G401 (cell line): ENCODE data around the gene CDK5RAP2. TPM values are rescaled to one million over a fixed set of nuclear protein-coding genes. Genes with fewer than 3 reads are reported as not detected.

Experiments used
- DNase-seq: peaks from one replicate; pipeline ENCODE4 v3.0.0-alpha.2; 2015; ENCODE audit warnings: low spot score
- in situ Hi-C: cut with HindIII; loops from 2 replicates; pipeline ENCODE4 v1.10.0; 2016; ENCODE audit warnings: low sequenced_read_pairs, mixed read lengths
- total RNA-seq: library from RNA; depleted of rRNA; stranded (reverse); fragments of >200 nt; shearing (Covaris generic); gene quantifications from 2 replicates; pipeline ENCODE4 v1.2.3, GENCODE V29; 2014

Gene CDK5RAP2
- total RNA-seq, 1 experiment from 2014 or later = 54.8 TPM

DNA sequence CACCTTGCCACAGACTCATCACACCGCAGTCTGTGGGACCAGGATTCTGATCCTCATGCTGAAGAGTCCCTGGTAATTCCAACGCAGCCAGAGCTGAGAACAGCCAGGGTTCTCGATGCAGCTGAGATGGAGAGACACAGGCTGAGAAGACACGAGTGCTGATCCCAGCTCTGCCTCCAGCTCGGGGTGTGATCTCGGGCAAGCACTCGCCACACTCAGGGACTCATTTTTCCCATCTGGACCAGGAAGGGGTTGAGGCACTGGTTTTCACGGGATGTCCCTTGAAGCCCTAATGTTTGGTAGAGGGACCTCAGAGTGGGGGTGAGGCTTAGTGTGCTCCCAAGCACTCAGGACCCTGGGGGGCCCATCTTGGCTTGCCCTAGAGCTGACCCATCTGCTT lies 200.4 kb downstream of the CDK5RAP2 start:
- in situ Hi-C loops = no loop called here
- no peak for DNase-seq

DNA sequence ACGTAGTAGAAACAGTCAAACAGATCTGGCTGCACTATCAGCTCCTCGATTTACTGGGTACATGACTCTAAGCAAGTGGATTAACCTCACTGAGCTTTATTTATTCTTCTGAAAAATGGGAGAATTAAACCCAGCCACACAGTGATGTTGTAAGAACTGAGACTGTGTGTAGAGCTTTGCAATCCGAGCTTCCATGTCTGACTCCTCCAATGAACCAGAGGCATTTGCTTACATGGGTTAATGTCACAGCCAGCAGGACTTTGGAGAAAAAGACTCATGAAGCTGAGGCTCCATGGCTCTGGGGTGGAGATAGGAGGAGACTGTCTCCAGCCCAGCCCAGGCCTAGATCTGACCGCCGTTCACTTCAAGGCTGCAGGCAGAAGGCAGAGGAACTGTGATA lies 201.3 kb downstream of the CDK5RAP2 start:
- in situ Hi-C loops = no loop called here

DNA sequence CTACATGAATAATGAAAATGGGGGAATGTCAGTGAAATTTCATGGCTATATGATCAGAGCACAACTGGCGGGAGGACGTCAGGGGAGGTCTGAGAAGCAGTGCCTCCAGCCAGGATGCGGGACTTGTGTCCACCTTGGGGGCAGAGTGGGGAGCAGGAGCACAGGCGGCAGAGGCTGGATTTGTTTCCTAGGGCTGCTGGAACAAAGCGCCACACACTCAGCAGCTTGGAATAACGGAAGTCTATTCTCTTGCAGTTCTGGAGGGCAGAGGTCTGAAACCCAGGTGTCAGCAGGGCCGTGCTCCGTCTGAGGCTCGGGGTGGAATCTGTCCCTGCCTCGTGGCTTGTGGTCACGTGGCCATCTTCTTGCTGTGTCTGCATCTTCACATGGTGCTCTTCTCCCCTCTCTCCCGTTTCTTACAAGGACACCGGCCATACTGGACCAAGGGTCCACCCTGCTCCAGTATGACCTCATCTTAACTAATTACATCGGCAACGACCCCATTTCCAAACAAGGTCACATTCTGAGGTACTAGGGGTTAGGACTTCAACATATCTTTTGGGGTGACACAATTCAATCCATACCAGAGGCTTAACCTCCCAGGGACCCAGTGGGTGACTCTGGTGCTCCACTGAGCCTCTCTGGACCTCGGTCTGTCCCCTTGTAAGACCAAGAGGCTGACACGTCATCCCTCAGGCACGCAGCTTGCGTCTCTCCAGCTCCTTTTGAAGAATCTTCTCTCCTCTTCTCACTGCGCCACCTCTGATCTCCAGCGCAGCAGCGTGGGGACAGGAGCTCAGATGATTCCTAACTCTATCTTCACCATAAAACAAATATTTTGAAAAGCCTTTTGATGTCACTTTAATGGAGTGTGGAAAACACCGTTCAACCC lies 202.5 kb downstream of the CDK5RAP2 start:
- no peak for DNase-seq
- in situ Hi-C loops = no loop called here

More for the DNA sequence above, 201.3 kb downstream of the CDK5RAP2 start:
- no peak for DNase-seq

DNA sequence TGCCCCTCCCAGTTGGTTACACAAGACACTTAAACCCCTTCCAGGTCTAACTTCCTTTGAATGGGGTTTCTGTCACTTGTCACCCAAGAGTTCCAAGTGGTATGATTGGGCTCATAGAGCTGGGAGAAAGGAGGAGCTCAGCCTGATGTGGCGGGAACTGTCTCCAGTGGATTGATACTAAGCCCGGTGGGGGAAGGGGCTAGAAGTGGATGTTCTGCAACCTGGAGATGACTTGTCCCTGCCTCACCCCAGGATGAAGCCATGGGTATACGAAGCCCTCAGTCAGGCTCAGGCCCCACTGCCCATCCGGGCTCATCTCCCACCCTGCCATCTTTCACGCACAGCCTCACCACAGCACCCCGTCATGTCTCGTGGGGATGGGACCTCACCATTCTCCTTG lies 203.9 kb downstream of the CDK5RAP2 start:
- no peak for DNase-seq
- in situ Hi-C loops = no loop called here

DNA sequence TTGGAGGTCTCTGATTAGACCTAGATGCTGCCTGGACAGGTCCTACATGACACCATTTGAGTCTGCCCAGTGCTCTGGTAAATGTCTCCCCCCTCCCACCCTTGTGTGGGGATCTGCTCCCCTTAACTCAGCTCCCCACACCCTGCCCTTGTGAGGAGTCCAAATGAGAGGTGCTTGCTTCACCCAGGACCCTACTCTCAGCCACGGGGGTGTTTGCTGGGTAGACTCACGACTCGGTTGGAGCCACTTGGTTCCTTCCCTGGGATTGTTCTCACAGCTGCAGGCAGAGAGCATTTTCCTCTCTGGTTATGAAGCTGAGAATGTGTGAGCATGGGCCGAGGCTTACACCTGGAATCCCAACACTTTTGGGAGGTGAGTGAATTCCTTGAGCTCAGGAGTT lies 204.7 kb downstream of the CDK5RAP2 start:
- no peak for DNase-seq
- in situ Hi-C loops = no loop called here

DNA sequence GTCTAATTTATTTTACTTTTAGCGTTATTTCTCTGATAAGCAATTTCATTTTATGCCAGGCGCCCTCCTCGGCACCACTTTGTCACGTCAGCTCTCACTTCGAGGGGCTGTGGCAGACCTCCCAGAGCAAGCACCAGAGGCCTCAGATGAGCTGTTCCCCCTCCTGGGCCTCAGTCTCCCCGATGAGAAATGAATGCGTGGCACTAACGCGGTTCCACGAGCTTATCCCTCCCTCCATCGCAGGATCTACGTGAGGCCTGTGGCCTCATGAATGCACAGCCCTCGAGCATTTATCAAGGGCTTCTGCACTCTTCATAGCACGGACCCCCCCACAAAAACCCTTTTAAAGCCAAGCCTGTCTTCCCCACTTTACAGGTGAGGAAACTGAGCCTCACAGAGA lies 205.2 kb downstream of the CDK5RAP2 start:
- in situ Hi-C loops = no loop called here
- DNase-seq = no peak

DNA sequence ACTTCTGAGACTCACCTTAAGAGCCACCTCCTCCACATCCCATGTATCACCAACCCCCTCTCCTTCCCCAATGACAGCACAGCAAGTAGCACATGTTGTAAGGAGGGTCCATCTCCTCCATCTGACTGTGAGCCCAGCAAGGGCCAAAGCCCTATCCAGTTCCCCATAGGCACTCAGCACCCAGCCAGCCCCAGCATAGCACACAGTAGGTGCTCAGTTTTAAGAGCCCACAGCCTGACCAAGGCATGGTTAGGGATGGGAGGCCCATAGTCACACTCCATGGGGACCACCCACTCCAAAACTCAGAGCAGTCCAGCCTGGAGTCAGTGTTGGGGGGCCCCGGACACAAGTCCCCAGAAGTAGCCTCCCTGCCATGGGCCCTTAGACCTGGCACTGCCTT lies 205.7 kb downstream of the CDK5RAP2 start:
- in situ Hi-C loops = no loop called here
- DNase-seq = no peak

DNA sequence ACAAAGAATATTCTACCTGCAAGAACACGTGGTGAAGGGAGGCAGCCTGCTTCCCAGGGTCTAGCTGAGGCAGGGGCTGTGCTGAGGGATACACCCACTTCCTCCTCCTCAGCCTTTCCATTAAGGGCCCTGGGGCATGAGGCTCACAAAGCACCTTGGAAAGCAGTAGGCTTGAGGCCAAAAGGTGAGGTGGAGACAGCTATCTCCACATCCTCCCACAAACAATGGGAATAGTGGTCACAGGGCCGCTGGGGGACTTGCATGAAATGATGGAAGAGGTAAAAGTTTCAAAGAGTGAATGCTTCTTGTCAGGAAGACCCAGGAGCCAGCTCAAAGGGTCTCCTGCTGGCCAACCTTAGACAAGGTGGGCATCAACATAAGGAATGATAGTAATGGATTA lies 207.9 kb downstream of the CDK5RAP2 start:
- DNase-seq = no peak
- in situ Hi-C loops = no loop called here

DNA sequence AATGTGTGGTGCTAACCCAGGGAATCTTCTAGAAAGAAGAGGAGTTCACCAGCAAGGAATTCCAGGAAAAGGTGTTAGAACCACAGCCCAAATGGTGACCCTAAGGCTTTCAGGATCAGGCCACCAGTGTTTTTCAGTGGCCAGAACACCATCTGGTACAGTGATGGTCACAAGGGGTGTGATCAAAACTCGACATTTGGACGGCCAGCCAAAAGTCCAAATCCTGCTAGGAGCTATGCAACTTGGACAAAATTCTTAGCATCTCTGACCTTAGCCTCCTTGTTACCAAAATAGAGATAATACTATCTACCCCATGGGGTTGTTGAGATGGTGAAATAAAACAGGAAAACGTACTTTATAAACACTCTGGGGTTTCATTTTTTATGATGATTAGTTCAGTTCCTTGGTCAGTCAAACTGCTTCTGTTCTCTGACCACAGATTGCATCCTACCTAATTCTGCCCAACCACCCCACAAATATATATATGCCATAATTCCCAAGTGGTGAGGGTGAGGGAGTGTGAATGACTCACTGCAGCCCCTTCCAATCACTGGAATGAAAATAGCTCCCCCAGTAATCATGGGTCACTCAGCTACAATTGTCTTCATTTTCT lies 210.3 kb downstream of the CDK5RAP2 start:
- in situ Hi-C loops = no loop called here
- DNase-seq = no peak

DNA sequence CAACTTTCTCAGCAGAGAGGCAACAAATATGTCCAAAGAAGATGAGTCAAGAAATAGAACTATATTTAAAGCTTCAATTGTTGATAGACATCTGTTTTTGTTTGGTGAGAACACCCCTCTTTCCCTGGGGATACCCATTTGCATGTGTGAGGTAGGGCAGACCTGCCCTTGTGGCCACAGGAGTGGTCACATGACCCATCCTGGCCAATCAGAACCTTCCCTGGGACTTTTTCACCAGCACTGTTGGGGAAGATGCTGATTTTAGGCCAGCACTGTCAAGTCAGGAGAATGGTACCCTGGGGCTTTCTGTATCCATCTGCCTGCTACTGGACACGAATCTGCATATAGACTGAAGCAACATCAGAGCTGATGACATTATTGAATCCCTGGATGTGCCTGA lies 211.2 kb downstream of the CDK5RAP2 start:
- in situ Hi-C loops = no loop called here
- DNase-seq = no peak

DNA sequence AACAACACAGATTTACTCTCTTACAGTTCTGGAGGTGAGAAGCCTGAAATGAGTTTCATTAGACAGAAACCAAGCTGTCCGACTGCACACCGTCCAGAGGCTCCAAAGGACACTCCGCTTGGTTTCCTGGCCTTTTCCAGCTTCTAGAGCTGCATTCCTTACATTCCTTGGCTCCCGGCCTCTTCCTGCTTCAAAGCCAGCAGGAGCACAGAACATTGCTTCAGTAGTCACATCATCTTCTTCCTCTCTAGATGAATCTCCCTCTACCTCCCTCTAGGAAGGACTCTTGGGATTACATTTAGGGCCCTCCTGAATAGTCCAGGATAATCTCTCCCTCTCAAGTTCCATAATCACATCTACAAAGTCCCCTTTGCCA lies 213.3 kb downstream of the CDK5RAP2 start:
- peak; percentile 44 for DNase-seq
- in situ Hi-C loops = no loop called here

DNA sequence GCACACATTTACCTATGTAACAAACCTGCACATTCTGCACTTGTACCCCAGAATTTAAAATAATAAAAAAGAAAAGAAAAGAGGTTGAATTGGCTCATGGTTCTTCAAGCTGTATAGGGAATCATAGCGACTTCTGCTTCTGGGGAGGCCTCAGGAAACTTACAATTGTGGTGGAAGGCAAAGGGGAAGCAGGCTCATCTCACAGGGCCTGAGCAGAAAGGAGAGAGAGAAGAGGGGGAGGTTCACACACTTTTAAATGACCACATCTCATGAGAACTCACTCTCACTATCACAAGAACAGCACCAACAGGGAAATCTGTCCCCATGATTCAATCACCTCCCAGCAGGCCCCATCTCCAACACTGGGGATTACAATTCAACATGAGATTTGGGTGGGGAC lies 214.6 kb downstream of the CDK5RAP2 start:
- in situ Hi-C loops = no loop called here
- DNase-seq = no peak

DNA sequence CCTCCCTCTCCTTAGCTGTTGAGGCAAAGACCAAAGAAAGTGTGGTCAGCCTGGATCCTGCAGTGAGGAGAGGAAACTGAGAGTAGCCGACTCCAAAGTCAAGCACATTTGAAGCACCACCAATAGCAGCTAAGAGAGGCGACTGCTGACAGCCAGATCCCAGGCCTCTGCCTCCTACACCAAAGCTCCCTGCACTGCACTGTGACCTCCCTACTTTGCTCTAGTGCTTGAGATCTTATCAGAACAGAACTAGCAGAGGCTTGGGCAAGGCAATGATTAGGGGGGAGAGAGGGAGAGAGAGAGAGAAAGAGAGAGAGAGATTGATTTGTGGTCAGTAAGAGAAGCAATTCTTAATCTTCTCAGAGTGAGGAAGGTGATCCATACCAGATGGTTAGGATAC lies 216.3 kb downstream of the CDK5RAP2 start:
- no peak for DNase-seq
- in situ Hi-C loops = no loop called here

DNA sequence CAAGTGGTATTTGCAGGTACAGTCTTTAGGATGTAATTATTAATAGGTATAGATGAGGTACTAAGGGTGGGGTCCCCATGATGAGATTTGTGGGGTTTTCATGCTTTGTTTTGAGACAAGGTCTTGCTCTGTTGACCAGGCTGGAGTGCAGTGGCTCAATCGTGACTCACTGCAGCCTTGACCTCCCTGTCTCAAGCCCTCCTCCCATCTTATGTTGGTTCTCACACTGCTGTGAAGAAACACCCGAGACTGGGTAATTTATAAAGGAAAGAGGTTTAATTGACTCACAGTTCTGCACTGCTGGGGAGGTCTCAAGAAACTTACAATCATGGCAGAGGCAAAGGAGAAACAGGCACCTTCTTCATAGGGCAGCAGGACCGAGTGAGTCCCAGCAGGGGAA lies 217.5 kb downstream of the CDK5RAP2 start:
- in situ Hi-C loops = no loop called here

DNA sequence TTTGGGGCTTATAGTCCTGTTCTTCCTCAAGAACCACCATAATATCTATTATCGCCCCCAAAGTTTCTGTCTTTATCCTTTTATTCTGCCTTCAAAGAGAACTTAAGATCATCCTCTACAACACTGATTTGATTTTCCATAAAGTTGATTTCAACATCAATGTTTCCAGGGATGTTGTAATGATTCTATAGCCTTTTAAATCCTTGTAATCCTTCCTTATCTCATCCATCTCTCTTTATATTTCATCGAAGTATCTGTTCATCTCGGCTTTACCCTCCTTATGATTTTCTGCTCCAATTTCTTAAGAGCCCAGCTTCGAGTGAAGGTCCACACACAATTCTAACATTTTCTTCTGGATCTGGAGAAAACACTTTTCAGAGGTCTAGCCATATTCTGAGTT lies 218.4 kb downstream of the CDK5RAP2 start:
- in situ Hi-C loops = no loop called here

More for the DNA sequence above, 217.5 kb downstream of the CDK5RAP2 start:
- no peak for DNase-seq

DNA sequence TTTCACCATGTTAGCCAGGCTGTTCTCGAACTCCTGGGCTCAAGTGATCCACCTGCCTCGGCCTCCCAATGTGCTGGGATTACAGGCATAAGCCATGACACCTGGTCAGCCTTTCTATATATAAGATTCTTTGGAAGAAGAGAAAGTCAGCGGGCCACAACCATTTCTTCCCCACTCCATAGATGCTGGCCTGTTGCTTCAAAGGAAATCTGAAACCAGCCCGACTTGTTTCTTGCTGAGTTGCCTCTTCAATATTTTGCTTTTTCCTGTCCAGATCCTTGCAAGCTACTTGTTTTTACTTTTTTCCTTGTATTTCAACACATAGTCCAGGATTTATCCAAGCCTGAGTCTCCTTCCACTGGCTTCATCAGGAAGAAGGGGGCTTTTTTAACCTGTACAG lies 219.5 kb downstream of the CDK5RAP2 start:
- in situ Hi-C loops = no loop called here
- no peak for DNase-seq

More for the DNA sequence above, 218.4 kb downstream of the CDK5RAP2 start:
- DNase-seq = no peak

DNA sequence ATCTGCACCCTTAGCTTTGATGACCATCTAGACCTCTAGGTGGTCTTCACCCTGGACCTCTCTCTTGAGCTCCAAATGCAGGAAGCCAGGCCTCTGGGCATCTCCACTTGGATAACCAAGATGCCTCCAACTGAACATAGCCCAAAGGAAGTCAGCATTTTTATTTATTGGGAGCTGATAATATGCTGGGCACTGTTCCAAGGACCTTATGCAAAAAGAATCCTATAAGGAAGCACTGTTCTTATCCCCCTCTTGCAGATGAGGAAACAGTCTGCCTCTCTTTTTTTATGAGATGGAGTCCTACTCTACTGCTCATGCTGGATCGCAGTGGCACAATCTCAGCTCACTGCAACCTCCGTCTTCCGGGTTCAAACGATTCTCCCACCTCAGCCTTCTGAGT lies 219.9 kb downstream of the CDK5RAP2 start:
- in situ Hi-C loops = no loop called here

DNA sequence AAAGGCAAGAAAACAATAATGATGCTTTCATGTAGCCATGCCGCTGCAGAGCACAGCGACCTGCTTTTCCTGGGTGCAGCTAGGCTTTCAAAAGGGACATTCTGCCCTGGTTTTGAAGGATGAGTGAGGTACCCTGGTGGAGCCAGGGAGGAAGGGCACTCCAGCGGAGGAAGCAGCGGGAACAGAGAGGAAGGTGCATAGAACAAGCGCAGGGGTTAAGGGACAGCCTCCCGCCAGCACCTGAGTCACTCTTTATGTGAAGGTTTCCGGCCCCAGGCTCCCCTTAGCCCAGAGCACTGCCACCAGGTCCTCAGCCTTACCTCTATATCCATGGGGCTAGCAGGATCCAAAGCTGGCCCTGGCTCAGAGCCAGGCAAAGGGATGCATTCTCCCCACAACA lies 221.1 kb downstream of the CDK5RAP2 start:
- DNase-seq = no peak
- in situ Hi-C loops = no loop called here

More for the DNA sequence above, 219.9 kb downstream of the CDK5RAP2 start:
- DNase-seq = no peak

DNA sequence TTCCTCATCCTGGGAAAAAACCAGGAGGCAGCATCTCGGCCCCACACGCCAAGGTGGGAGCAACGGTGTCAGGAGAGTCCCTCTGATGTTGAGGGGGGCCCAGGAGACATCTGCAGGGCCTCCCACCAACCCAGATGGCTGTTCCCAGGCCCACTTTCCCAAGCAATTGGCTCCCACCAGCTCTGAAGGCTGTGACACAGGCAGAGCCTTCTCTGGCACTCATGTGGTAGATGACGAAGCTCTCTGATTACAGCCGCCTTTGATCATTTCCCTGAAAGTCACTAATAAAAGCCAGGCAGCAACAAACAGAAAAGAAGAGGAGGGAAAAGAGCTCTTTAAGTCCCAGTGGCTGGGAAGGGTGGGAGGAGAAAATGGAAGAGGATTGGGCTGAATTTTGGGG lies 226.5 kb downstream of the CDK5RAP2 start:
- in situ Hi-C loops = no loop called here
- DNase-seq = no peak

DNA sequence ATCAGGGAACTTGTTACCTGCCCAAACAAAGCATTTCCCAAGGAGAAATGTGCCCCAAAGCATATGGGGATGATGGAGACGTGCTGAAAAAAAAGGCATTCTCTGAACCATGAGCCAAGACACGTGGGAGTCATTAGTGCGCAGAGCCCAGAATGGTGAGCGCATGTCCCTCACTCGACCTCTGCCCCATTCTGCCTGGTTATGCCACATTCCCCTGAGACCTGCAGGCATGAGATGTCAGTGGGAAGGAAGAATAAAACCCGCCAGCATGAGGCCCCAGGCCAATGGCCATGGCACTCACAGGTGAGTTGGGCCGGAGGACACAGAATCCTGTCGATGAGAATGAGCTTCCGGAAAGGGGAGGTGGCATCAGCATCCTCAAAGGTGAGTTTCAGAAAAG lies 228.9 kb downstream of the CDK5RAP2 start:
- DNase-seq = no peak
- in situ Hi-C loops = no loop called here

DNA sequence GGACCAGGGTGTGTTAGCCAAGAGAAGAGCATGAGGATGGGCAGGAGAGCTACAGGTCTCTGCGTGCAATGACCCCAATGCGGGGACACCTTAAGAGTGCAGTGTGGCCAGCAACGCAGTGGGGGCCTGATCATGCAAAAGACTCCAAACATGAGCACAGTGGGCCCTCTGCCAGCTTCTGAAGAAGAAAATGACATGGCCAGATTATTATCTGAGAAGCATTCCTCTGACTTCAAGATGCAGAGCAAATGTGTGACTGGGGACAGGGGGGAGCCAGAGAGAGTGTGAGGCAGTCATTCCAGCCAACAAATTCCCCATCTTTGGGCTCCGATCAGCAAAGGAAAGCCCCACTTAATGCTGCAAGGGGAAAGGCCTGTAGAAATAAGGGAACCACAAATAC lies 229.4 kb downstream of the CDK5RAP2 start:
- in situ Hi-C loops = no loop called here
- DNase-seq = no peak
